Stimulated activated CD4-positive, alpha-beta T cell treated with anti-CD3 and anti-CD28 coated beads, Interleukin-15, amount 100 ng/mL, for 48 hours (primary cell): Measurements from ENCODE around the gene BCL11B.

ENCODE experiments used
- DNase-seq, 2 donors: peaks; one replicate each; pipeline ENCODE4 v3.0.0-alpha.2; 2020; ENCODE audit warnings: low read depth in 2 of 2

BCL11B gene

GRCh38 chr14:99182548-99183250 is 89.3 kb downstream of the BCL11B start:
- DNase-seq: no peak

GRCh38 chr14:99181804-99182520 is 90.0 kb downstream of the BCL11B start:
- DNase-seq: no peak

GRCh38 chr14:99181241-99181640 is 90.8 kb downstream of the BCL11B start:
- no peak for DNase-seq

GRCh38 chr14:99179946-99180345 is 92.1 kb downstream of the BCL11B start:
- no peak for DNase-seq

- no peak for DNase-seq
Observed at GRCh38 chr14:99179506-99179905, 92.5 kb downstream of the BCL11B start.

- no peak for DNase-seq
Observed at GRCh38 chr14:99177886-99178835, 93.8 kb downstream of the BCL11B start.

- DNase-seq: no peak
Observed at GRCh38 chr14:99177046-99177655, 94.8 kb downstream of the BCL11B start.

GRCh38 chr14:99176156-99176945 is 95.6 kb downstream of the BCL11B start:
- DNase-seq: no peak

GRCh38 chr14:99175331-99176155 is 96.5 kb downstream of the BCL11B start:
- no peak for DNase-seq

- no peak for DNase-seq
Observed at GRCh38 chr14:99174770-99175319, 97.2 kb downstream of the BCL11B start.

GRCh38 chr14:99174081-99174769 is 97.8 kb downstream of the BCL11B start:
- no peak for DNase-seq

- no peak for DNase-seq
Observed at GRCh38 chr14:99173506-99173905, 98.5 kb downstream of the BCL11B start.

GRCh38 chr14:99173086-99173485 is 98.9 kb downstream of the BCL11B start:
- DNase-seq: no peak

- no peak for DNase-seq
Observed at GRCh38 chr14:99171396-99171795, 100.6 kb downstream of the BCL11B start.

- no peak for DNase-seq
Observed at GRCh38 chr14:99169776-99170356, 102.1 kb downstream of the BCL11B start.

- DNase-seq: no peak
Observed at GRCh38 chr14:99168330-99168729, 103.7 kb downstream of the BCL11B start.

GRCh38 chr14:99166506-99166905 is 105.5 kb downstream of the BCL11B start:
- DNase-seq: no peak

- DNase-seq: no peak
Observed at GRCh38 chr14:99164712-99165111, 107.3 kb downstream of the BCL11B start.

- DNase-seq: no peak
Observed at GRCh38 chr14:99163446-99163845, 108.6 kb downstream of the BCL11B start.
